ENCODE data around the gene FILIP1L. TPM values are rescaled to one million over a fixed set of nuclear protein-coding genes. Genes with fewer than 3 reads are reported as not detected.
A peak's percentile ranks its signal among the peaks of the same experiment; 100 is the strongest.

FILIP1L gene
- total RNA-seq, 1 experiment from 2014 or later: 29.0 TPM

- no peak for DNase-seq (ENCODE audit: low spot score)
Measured at GRCh38 chr3:100009276-100010086, 104.8 kb downstream of the FILIP1L start.

GRCh38 chr3:100008081-100008698, 106.1 kb downstream of the FILIP1L start:
- DNase-seq (ENCODE audit: low spot score): no peak

GRCh38 chr3:100007313-100007712, 107.0 kb downstream of the FILIP1L start:
- DNase-seq (ENCODE audit: low spot score): no peak

- DNase-seq (ENCODE audit: low spot score): peak; percentile 33
Measured at GRCh38 chr3:100006570-100007271, 107.6 kb downstream of the FILIP1L start.

GRCh38 chr3:100005665-100006393, 108.5 kb downstream of the FILIP1L start:
- no peak for DNase-seq (ENCODE audit: low spot score)

GRCh38 chr3:100004931-100005330, 109.4 kb downstream of the FILIP1L start:
- DNase-seq (ENCODE audit: low spot score): no peak

- no peak for DNase-seq (ENCODE audit: low spot score)
Measured at GRCh38 chr3:100003609-100004503, 110.4 kb downstream of the FILIP1L start.

- DNase-seq (ENCODE audit: low spot score): peak; percentile 98
Measured at GRCh38 chr3:100002599-100003350, 111.5 kb downstream of the FILIP1L start.

GRCh38 chr3:100001526-100002270, 112.6 kb downstream of the FILIP1L start:
- no peak for DNase-seq (ENCODE audit: low spot score)

- DNase-seq (ENCODE audit: low spot score): no peak
Measured at GRCh38 chr3:100001083-100001482, 113.2 kb downstream of the FILIP1L start.

GRCh38 chr3:99999536-99999935, 114.8 kb downstream of the FILIP1L start:
- DNase-seq (ENCODE audit: low spot score): no peak

GRCh38 chr3:99997293-99997692, 117.0 kb downstream of the FILIP1L start:
- DNase-seq (ENCODE audit: low spot score): no peak

- no peak for DNase-seq (ENCODE audit: low spot score)
Measured at GRCh38 chr3:99990179-99990578, 124.1 kb downstream of the FILIP1L start.

- no peak for DNase-seq (ENCODE audit: low spot score)
Measured at GRCh38 chr3:99984668-99985067, 129.6 kb downstream of the FILIP1L start.

- no peak for DNase-seq (ENCODE audit: low spot score)
Measured at GRCh38 chr3:99984139-99984538, 130.2 kb downstream of the FILIP1L start.

- DNase-seq (ENCODE audit: low spot score): no peak
Measured at GRCh38 chr3:99982650-99983049, 131.7 kb downstream of the FILIP1L start.

GRCh38 chr3:99981138-99981537, 133.2 kb downstream of the FILIP1L start:
- DNase-seq (ENCODE audit: low spot score): no peak

- DNase-seq (ENCODE audit: low spot score): no peak
Measured at GRCh38 chr3:99980606-99981005, 133.7 kb downstream of the FILIP1L start.

- DNase-seq (ENCODE audit: low spot score): no peak
Measured at GRCh38 chr3:99978221-99978620, 136.1 kb downstream of the FILIP1L start.

Measured in A172 (cell line).